Gastroesophageal sphincter (tissue), 4 donors: ENCODE data around the gene TEX48. TPM values are rescaled to one million over a fixed set of nuclear protein-coding genes. Genes with fewer than 3 reads are reported as not detected.

ENCODE experiments used
- ATAC-seq: fragments of 150-250 bp; one replicate; pipeline ENCODE4 v1.9.1; 2016; ENCODE audit warnings: mild to moderate bottlenecking, moderate library complexity
- H3K27ac ChIP-seq, 4 donors: fragments of 200-600 bp; sonication (generic) in 3 of 4; 1 replicate in 3 of 4; 2 replicates in 1 of 4; pipeline ENCODE4 v1.5.1; 2016 to 2019
- H3K27me3 ChIP-seq: fragments of 200-600 bp; sonication (generic); one replicate; pipeline ENCODE4 v1.5.1; 2019
- H3K36me3 ChIP-seq, 2 donors: fragments of 200-600 bp; sonication (generic); one replicate each; pipeline ENCODE4 v1.5.1; 2019; ENCODE audit warnings: control low read depth in 1 of 2
- H3K4me1 ChIP-seq, 3 donors: fragments of 200-600 bp; sonication (generic); 1 replicate in 2 of 3; 2 replicates in 1 of 3; pipeline ENCODE4 v1.5.1; 2016 to 2019; ENCODE audit warnings: control low read depth in 2 of 3
- H3K4me3 ChIP-seq, 2 donors: fragments of 200-600 bp; sonication (generic); one replicate each; pipeline ENCODE4 v1.5.1; 2019; ENCODE audit warnings: mild to moderate bottlenecking in 1 of 2, moderate library complexity in 1 of 2
- H3K9me3 ChIP-seq, 3 donors: fragments of 200-600 bp; sonication (generic); one replicate each; pipeline ENCODE4 v1.5.1; 2017 to 2019; ENCODE audit warnings: control low read depth in 2 of 3
- EP300 ChIP-seq: sonication (generic); formaldehyde crosslinking; IDR thresholded peaks from one replicate; pipeline ENCODE4 v1.6.1; 2017; ENCODE audit warnings: antibody characterized with exemption, mild to moderate bottlenecking
- POLR2A ChIP-seq, 2 donors: fragments of 450-650 bp; IDR thresholded peaks; one replicate each; pipeline ENCODE4 v1.6.1; 2017; ENCODE audit warnings: antibody characterized with exemption in 2 of 2, mild to moderate bottlenecking in 2 of 2, moderate library complexity in 1 of 2
- POLR2AphosphoS5 ChIP-seq: sonication (generic); formaldehyde crosslinking; IDR thresholded peaks from one replicate; pipeline ENCODE4 v1.6.1; 2017; ENCODE audit warnings: antibody characterized with exemption
- WGBS, 2 donors: methylation state at CpG; one replicate each; pipeline ENCODE4 v1.1.5; 2018; ENCODE audit warnings: low coverage in 1 of 2; 5-methylcytosine and 5-hydroxymethylcytosine counted together
- total RNA-seq, 4 donors: library from RNA; depleted of rRNA; stranded (reverse); fragments of >200 nt; gene quantifications; one replicate each; pipeline ENCODE4 v1.1.0, GENCODE V29; 2016
- TF ChIP-seq, protein P1 (sequence below), 4 experiments: fragments of 200-600 bp in 2 of 4; fragments of 450-650 bp in 2 of 4; sonication (generic) in 1 of 4; IDR thresholded peaks; one replicate each; pipeline ENCODE4 v1.5.1; 2017 to 2019; ENCODE audit warnings: antibody characterized with exemption in 4 of 4, mild to moderate bottlenecking in 2 of 4, moderate library complexity in 2 of 4

TEX48 gene
- total RNA-seq, 4 donors from 2014 or later: not detected

DNA sequence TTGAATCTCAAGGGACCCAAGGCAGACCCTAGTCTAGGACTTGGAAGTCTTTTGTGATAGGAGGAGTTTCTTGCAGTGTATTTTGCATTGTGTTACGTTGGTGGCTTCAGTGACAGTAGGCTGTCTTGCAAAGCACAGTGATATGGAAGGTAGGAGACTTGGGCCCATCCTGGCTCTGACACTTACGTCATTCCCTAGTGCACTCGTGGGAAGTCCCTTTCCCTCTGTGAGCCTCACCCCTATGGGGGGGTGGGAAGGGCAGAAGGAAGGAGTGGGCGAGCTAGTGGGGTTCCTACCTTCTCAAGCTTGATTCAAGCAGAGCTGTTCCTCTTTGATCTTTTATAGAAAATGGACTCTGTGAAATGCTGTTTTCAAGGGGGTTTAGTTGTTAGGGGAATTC, 15.1 kb downstream of the TEX48 start:
- 86% methylated on average over 4 of the region's 4 CpGs; no CpG with 5 or more reads in 1 of the 2 donors for WGBS, 2 donors
- no peaks in the 10 kb centered on the region for H3K4me1 ChIP-seq
- peaks cover 8% of the 10 kb centered on the region for H3K27me3 ChIP-seq
- TF ChIP-seq POLR2AphosphoS5 (no peak), EP300 (no peak), POLR2A (IDR thresholded peaks at IDR 0.05) (no peak)
- TF ChIP-seq, protein P1, sequence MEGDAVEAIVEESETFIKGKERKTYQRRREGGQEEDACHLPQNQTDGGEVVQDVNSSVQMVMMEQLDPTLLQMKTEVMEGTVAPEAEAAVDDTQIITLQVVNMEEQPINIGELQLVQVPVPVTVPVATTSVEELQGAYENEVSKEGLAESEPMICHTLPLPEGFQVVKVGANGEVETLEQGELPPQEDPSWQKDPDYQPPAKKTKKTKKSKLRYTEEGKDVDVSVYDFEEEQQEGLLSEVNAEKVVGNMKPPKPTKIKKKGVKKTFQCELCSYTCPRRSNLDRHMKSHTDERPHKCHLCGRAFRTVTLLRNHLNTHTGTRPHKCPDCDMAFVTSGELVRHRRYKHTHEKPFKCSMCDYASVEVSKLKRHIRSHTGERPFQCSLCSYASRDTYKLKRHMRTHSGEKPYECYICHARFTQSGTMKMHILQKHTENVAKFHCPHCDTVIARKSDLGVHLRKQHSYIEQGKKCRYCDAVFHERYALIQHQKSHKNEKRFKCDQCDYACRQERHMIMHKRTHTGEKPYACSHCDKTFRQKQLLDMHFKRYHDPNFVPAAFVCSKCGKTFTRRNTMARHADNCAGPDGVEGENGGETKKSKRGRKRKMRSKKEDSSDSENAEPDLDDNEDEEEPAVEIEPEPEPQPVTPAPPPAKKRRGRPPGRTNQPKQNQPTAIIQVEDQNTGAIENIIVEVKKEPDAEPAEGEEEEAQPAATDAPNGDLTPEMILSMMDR (IDR thresholded peaks at IDR 0.05): no peak
- no peaks in the 10 kb centered on the region for H3K36me3 ChIP-seq
- ATAC-seq: no peak
- no peaks in the 10 kb centered on the region for H3K9me3 ChIP-seq
- no peak overlapping the region for H3K4me3 ChIP-seq
- H3K27ac ChIP-seq: no peak overlapping the region

DNA sequence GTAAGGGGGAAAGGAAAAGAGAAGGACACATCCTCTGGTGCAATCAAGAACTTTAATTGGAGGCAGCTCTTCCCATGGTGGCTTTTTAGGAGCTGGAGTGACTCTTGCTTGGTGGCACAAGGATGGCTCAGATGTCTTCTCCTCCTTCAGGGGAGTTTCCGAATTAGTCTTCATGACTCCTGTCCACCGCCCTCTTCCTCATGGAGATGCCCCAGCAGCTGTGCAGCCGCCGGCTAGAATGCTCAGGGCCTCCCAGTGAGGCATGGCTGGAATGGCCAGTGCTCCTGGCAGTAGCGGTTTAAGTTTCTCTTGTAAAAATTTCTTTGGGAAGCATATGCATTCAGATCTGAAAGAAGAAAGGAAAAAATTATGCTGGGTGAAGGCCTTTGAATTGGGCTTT, 15.6 kb downstream of the TEX48 start:
- peaks cover 8% of the 10 kb centered on the region for H3K27me3 ChIP-seq
- H3K27ac ChIP-seq: no peak overlapping the region
- H3K36me3 ChIP-seq: no peaks in the 10 kb centered on the region
- WGBS, 2 donors: 100% methylated on average over 1 to 2 of the region's 5 CpGs
- no peaks in the 10 kb centered on the region for H3K9me3 ChIP-seq
- H3K4me1 ChIP-seq: no peaks in the 10 kb centered on the region
- TF ChIP-seq EP300: no peak
- no peak overlapping the region for H3K4me3 ChIP-seq
- ATAC-seq: no peak

DNA sequence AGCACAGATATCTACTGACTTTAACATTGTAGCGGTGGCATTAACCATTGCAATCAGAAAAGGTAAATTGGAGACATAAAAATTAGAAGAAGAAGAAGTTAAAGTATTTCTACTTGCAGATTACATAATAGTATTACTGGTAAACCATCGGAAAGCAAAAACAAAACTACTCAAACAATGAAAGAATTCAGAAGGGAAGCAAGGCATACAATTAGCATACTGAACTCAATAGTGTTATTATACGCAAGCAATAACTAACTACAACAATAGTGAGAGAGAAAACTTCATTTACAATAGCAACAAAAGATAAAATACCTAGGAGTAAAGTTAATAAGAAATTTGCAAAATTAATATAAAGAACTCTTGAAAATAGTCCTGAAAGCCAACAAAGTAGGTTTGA, 17.8 kb downstream of the TEX48 start:
- no peak overlapping the region for H3K4me3 ChIP-seq
- no peaks in the 10 kb centered on the region for H3K4me1 ChIP-seq
- no peaks in the 10 kb centered on the region for H3K36me3 ChIP-seq
- no peak for ATAC-seq
- 82 to 89% methylated on average over 3 of the region's 3 CpGs for WGBS, 2 donors
- no peak for TF ChIP-seq EP300
- TF ChIP-seq, protein P1 (IDR thresholded peaks at IDR 0.05): no peak
- TF ChIP-seq POLR2A (IDR thresholded peaks at IDR 0.05): no peak
- no peak for TF ChIP-seq POLR2AphosphoS5
- no peak overlapping the region for H3K27ac ChIP-seq
- H3K9me3 ChIP-seq: no peaks in the 10 kb centered on the region
- peaks cover 8% of the 10 kb centered on the region for H3K27me3 ChIP-seq

DNA sequence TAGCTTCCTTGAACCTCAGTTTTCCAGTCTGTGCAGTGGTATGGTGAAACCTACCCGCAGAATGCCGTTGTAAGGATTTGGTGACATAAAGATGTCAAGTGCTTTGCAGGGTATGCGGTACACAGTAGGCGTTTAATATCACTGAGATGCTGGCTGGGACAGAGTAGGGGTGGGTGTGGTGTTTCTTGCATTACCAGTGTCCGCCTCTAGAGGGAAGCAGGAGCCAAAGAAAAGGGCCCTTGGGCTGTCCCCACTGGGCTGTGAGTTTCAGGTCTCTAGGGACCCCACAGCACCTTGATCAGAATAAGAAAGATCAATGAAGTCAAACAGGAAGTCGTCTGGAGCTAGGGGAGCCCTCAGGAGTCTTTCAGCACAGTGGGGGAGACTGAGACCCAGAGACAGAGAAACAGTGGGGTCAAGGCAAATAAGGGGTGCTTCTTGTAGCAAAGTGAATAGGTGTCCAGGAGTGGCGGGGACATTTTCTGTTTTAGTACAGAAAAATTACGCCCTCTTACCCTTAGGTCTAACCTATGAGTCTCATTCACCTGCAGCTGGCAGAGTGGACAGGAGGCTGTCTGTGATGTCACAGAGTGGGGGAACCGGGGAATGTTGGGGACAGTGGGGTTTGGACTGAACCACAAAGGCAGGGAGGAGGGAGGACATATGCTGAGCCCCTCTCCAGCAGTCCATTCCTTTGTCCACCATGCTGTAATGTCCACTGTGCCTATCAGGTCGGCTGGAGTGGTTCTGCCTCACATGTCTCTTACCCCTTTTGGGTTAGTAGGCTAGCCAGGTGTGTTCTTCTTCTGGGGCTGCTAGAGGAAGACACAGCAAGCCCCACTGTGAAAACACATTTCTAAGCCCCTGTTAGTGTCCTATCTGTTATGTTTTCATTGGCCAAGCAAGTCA, 19.7 kb downstream of the TEX48 start:
- 37 to 45% methylated on average over 9 to 10 of the region's 10 CpGs for WGBS, 2 donors
- TF ChIP-seq, protein P1 (IDR thresholded peaks at IDR 0.05): peak; percentile 49 to 76 (median 58)
- TF ChIP-seq POLR2AphosphoS5: no peak
- ATAC-seq: peak; percentile 57

DNA sequence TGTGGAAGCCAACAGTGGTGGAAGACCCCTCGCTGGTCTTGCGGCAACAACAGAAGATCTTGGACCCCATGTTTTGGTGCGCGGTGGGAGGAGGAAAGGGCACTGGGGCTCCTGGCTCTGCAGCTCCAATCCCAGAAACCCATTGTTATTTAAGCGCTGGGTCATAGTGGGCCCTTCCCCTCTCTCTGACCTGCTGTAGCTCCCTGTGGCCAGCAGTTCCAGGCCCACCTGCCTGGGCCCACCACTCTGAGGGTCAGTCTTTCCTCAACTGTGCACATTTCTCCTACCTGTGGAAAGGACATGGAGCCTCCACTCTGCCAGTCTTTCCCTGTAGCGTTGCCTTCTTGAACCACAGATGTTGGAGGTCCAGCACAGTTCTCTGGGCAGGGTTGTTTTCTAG, 24.3 kb downstream of the TEX48 start, which contains the start of gene TEX53:
Gene TEX53, minus strand, starts transcription at position 101 of the 400 bp plus-strand sequence. Its CDS starts 31 bp downstream, at position 70.
- Histone ChIP-seq H3K27me3 (peaks cover 8% of the 10 kb centered on the region), H3K4me3 (no peak within 1 kb of the TSS), H3K27ac (no peak within 1 kb of the TSS), H3K9me3 (no peaks in the 10 kb centered on the region), H3K36me3 (peaks cover 0 to 4% of the 10 kb centered on the region in 2 donors), H3K4me1 (peaks cover 0 to 13% (median 0%) of the 10 kb centered on the region in 3 donors)
- TF ChIP-seq POLR2A (IDR thresholded peaks at IDR 0.05): no peak
- TF ChIP-seq POLR2AphosphoS5: no peak
- TF ChIP-seq, protein P1 (IDR thresholded peaks at IDR 0.05): no peak
- no peak for TF ChIP-seq EP300
- WGBS, 2 donors: 100% methylated on average over 2 to 5 of the region's 6 CpGs
- ATAC-seq: no peak

More for the DNA sequence above, 19.7 kb downstream of the TEX48 start:
- Histone ChIP-seq H3K4me3 (no peak overlapping the region), H3K4me1 (no peaks in the 10 kb centered on the region), H3K36me3 (peaks cover 0 to 4% of the 10 kb centered on the region in 2 donors), H3K9me3 (no peaks in the 10 kb centered on the region), H3K27me3 (peaks cover 8% of the 10 kb centered on the region), H3K27ac (no peak overlapping the region)
